IMR-90 (cell line): Measurements from ENCODE around the gene MYPOP. TPM values are rescaled to one million over a fixed set of nuclear protein-coding genes. Genes with fewer than 3 reads are reported as not detected.

ENCODE experiments used
- ATAC-seq: fragments of 200-7000 bp; cut with Tn5 transposase; 2 replicates; pipeline ENCODE4 v1.9.1; 2020; ENCODE audit warnings: low read depth, mild to moderate bottlenecking, moderate library complexity
- BruUV-seq: library from RNA; stranded (reverse); fragments of 400-500 nt; replicated peaks from 2 replicates; lab custom pipeline; 2021; lab: Mats Ljungman, UMichigan
- CTCF ChIA-PET: fragments of 300-600 bp; formaldehyde crosslinking; extraction: SDS; loops from one replicate; lab custom pipeline; 2021; ENCODE audit warnings: antibody characterized with exemption; lab: Yijun Ruan, JAX
- POLR2A ChIA-PET: fragments of 300-600 bp; sonication (Branson Sonifier 250); formaldehyde crosslinking; loops from one replicate; lab custom pipeline; 2022; ENCODE audit warnings: antibody characterized with exemption; ENCODE audit not compliant: unreplicated experiment; lab: Charles Lee
- DNase-seq: peaks from one replicate; pipeline ENCODE4 v3.0.0; 2013
- H2AFZ ChIP-seq: replicated peaks from 2 replicates; pipeline ENCODE3; 2013; ENCODE audit warnings: low read length, mild to moderate bottlenecking; ENCODE audit not compliant: poor library complexity
- H2AK5ac ChIP-seq: 2 replicates; pipeline ENCODE4 v1.6.1; 2013; ENCODE audit warnings: low read depth, low read length, inconsistent platforms
- H2AK9ac ChIP-seq: replicated peaks from 2 replicates; pipeline ENCODE3; 2013; ENCODE audit warnings: mild to moderate bottlenecking, low read depth, low read length, moderate library complexity; ENCODE audit not compliant: poor library complexity
- H2BK120ac ChIP-seq: 2 replicates; pipeline ENCODE4 v1.6.1; 2013; ENCODE audit warnings: low read depth, low read length, inconsistent platforms
- H2BK15ac ChIP-seq: 3 replicates; pipeline ENCODE4 v1.6.1; 2013; ENCODE audit warnings: low read depth, low read length, inconsistent platforms
- H2BK20ac ChIP-seq: 2 replicates; pipeline ENCODE4 v1.6.1; 2013; ENCODE audit warnings: low read depth, mild to moderate bottlenecking, inconsistent platforms, low read length, moderate library complexity
- H2BK5ac ChIP-seq: 2 replicates; pipeline ENCODE4 v1.6.1; 2013; ENCODE audit warnings: mild to moderate bottlenecking, low read depth, low read length, inconsistent platforms; ENCODE audit not compliant: poor library complexity, severe bottlenecking
- H3K14ac ChIP-seq: replicated peaks from 2 replicates; pipeline ENCODE4 v1.6.1; 2013; ENCODE audit warnings: low read depth, low read length, inconsistent platforms
- H3K18ac ChIP-seq: 2 replicates; pipeline ENCODE4 v1.6.1; 2013; ENCODE audit warnings: low read depth, low read length, control low read depth
- H3K23ac ChIP-seq: 2 replicates; pipeline ENCODE4 v1.6.1; 2013; ENCODE audit warnings: low read depth, low read length, inconsistent platforms
- H3K27ac ChIP-seq: 2 replicates; pipeline ENCODE4 v1.5.1; 2013; ENCODE audit warnings: mild to moderate bottlenecking, control low read depth, low read length; ENCODE audit not compliant: insufficient read depth
- H3K27me3 ChIP-seq: 2 replicates; pipeline ENCODE4 v1.6.1; 2013; ENCODE audit warnings: low read length; ENCODE audit not compliant: control insufficient read depth, insufficient read depth
- H3K36me3 ChIP-seq: 2 replicates; pipeline ENCODE4 v1.6.1; 2013; ENCODE audit warnings: low read length, mixed read lengths; ENCODE audit not compliant: control insufficient read depth, insufficient read depth
- H3K4ac ChIP-seq: 2 replicates; pipeline ENCODE4 v1.6.1; 2013; ENCODE audit warnings: low read depth, low read length, inconsistent platforms
- H3K4me1 ChIP-seq: 2 replicates; pipeline ENCODE4 v1.6.1; 2013; ENCODE audit warnings: low read length, mixed read lengths; ENCODE audit not compliant: control insufficient read depth, insufficient read depth
- H3K4me2 ChIP-seq: 2 replicates; pipeline ENCODE4 v1.6.1; 2013; ENCODE audit warnings: low read depth, mild to moderate bottlenecking, control low read depth, low read length, moderate library complexity
- H3K4me3 ChIP-seq: 2 replicates; pipeline ENCODE4 v1.5.1; 2013; ENCODE audit warnings: low read depth, mild to moderate bottlenecking, control low read depth, low read length, moderate library complexity; ENCODE audit not compliant: insufficient read depth
- H3K56ac ChIP-seq: 2 replicates; pipeline ENCODE4 v1.6.1; 2013; ENCODE audit warnings: low read length, inconsistent platforms; ENCODE audit not compliant: insufficient read depth; ENCODE audit errors: extremely low read depth
- H3K79me1 ChIP-seq, 2 experiments: 2 replicates each; pipeline ENCODE4 v1.6.1; 2013; ENCODE audit warnings: low read length in 2 of 2, inconsistent platforms in 1 of 2, low read depth in 1 of 2
- H3K9ac ChIP-seq: 2 replicates; pipeline ENCODE4 v1.6.1; 2013; ENCODE audit warnings: low read depth, low read length, control low read depth
- H3K9me1 ChIP-seq: 2 replicates; pipeline ENCODE4 v1.6.1; 2013; ENCODE audit warnings: low read length, inconsistent platforms; ENCODE audit not compliant: insufficient read depth
- H3K9me3 ChIP-seq: 2 replicates; pipeline ENCODE4 v1.6.1; 2013; ENCODE audit warnings: low read length; ENCODE audit not compliant: control insufficient read depth, insufficient read depth
- H4K20me1 ChIP-seq: 2 replicates; pipeline ENCODE4 v1.6.1; 2013; ENCODE audit warnings: low read length, inconsistent platforms; ENCODE audit not compliant: insufficient read depth
- H4K5ac ChIP-seq: 2 replicates; pipeline ENCODE4 v1.6.1; 2013; ENCODE audit warnings: mild to moderate bottlenecking, low read depth, low read length, control low read depth
- H4K8ac ChIP-seq, 2 experiments: 2 replicates each; pipeline ENCODE4 v1.6.1; 2013; ENCODE audit warnings: low read depth in 2 of 2, low read length in 2 of 2, control low read depth in 1 of 2, inconsistent platforms in 1 of 2
- H4K91ac ChIP-seq: 2 replicates; pipeline ENCODE4 v1.6.1; 2013; ENCODE audit warnings: low read depth, low read length, inconsistent platforms; ENCODE audit not compliant: insufficient read depth
- BHLHE40 ChIP-seq: fragments of 150-350 bp; IDR thresholded peaks from 2 replicates; pipeline ENCODE4 v1.6.1; 2016; ENCODE audit warnings: mild to moderate bottlenecking, low read depth, low read length
- CEBPB ChIP-seq: IDR thresholded peaks from 2 replicates; pipeline ENCODE4 v1.6.1; 2012; ENCODE audit warnings: low read depth, low read length, improper control_type of control experiment
- CHD1 ChIP-seq: IDR thresholded peaks from 2 replicates; pipeline ENCODE4 v1.6.1; 2012; ENCODE audit warnings: low read depth, low read length, improper control_type of control experiment
- CTCF ChIP-seq: conservative IDR thresholded peaks from 2 replicates; pipeline ENCODE4 v1.5.1; 2012; ENCODE audit warnings: mild to moderate bottlenecking, low read depth, low read length, improper control_type of control experiment
- FOS ChIP-seq: fragments of 150-350 bp; IDR thresholded peaks from 2 replicates; pipeline ENCODE4 v1.6.1; 2016; ENCODE audit warnings: low read depth, low read length
- MAFK ChIP-seq: IDR thresholded peaks from 2 replicates; pipeline ENCODE4 v1.6.1; 2012; ENCODE audit warnings: low read depth, low read length, improper control_type of control experiment
- MAZ ChIP-seq: IDR thresholded peaks from 2 replicates; pipeline ENCODE4 v1.6.1; 2012; ENCODE audit warnings: low read depth, mild to moderate bottlenecking, low read length, improper control_type of control experiment, moderate library complexity, borderline replicate concordance
- MXI1 ChIP-seq: IDR thresholded peaks from 2 replicates; pipeline ENCODE4 v1.6.1; 2012; ENCODE audit warnings: low read depth, mild to moderate bottlenecking, low read length, moderate library complexity, borderline replicate concordance
- NFE2L2 ChIP-seq: fragments of 150-350 bp; IDR thresholded peaks from 2 replicates; pipeline ENCODE4 v1.6.1; 2016; ENCODE audit warnings: low read depth, mild to moderate bottlenecking, low read length
- POLR2A ChIP-seq: IDR thresholded peaks from 2 replicates; pipeline ENCODE4 v1.6.1; 2012; ENCODE audit warnings: mild to moderate bottlenecking, low read depth, low read length
- RAD21 ChIP-seq: IDR thresholded peaks from 2 replicates; pipeline ENCODE4 v1.6.1; 2012; ENCODE audit warnings: low read length, improper control_type of control experiment
- RCOR1 ChIP-seq: IDR thresholded peaks from 2 replicates; pipeline ENCODE4 v1.6.1; 2012; ENCODE audit warnings: mild to moderate bottlenecking, low read length, improper control_type of control experiment; ENCODE audit not compliant: insufficient replicate concordance
- RFX5 ChIP-seq: IDR thresholded peaks from 2 replicates; pipeline ENCODE4 v1.8.0; 2012; ENCODE audit warnings: low read depth, mild to moderate bottlenecking, low read length, moderate library complexity
- SMC3 ChIP-seq: fragments of 150-350 bp; IDR thresholded peaks from 2 replicates; pipeline ENCODE4 v1.6.1; 2016; ENCODE audit warnings: low read depth, mild to moderate bottlenecking, antibody characterized with exemption, low read length, moderate library complexity
- USF2 ChIP-seq: fragments of 150-350 bp; IDR thresholded peaks from 2 replicates; pipeline ENCODE4 v1.6.1; 2017; ENCODE audit warnings: mild to moderate bottlenecking, antibody characterized with exemption, low read length, low read depth
- WGBS, 2 experiments: methylation state at CpG; one replicate each; pipeline versions ENCODE4 v1.1.5 to v1.1.7; 2013; ENCODE audit warnings: missing lambda C conversion rate in 2 of 2; ENCODE audit not compliant: insufficient read length in 1 of 2; ENCODE audit errors: extremely low coverage in 2 of 2; 5-methylcytosine and 5-hydroxymethylcytosine counted together
- dilution Hi-C: fragments of 300-500 bp; cut with HindIII; formaldehyde crosslinking; loops from one replicate; pipeline ENCODE4 v1.14.3; 2018; ENCODE audit warnings: low sequenced_read_pairs; ENCODE audit not compliant: unreplicated experiment
- in situ Hi-C: fragments of 300-500 bp; cut with MboI; formaldehyde crosslinking; loops from 3 replicates; pipeline ENCODE4 v1.14.3; 2019; ENCODE audit warnings: low sequenced_read_pairs, inconsistent platforms, mixed read lengths
- intact Hi-C: fragments of 100-400 bp; cut with micrococcal nuclease; formaldehyde crosslinking; loops from 2 replicates; pipeline ENCODE4 v1.10.0; 2022
- polyA plus RNA-seq, 3 experiments: library from polyadenylated mRNA; depleted of rRNA; stranded (reverse); fragments of >200 nt; gene quantifications; 2 replicates each; pipeline ENCODE4 v1.2.3, GENCODE V29; 2012; ENCODE audit warnings: low replicate concordance in 1 of 3
- total RNA-seq: library from RNA; depleted of rRNA; stranded (reverse); fragments of >200 nt; gene quantifications from 2 replicates; pipeline ENCODE4 v1.2.3, GENCODE V29; 2012

MYPOP gene
- total and polyA plus RNA-seq, 2 of the 4 experiments (the other 2 are of a cell fraction), result 0.36 to 2.8 TPM

- no peaks in the 10 kb centered on the region for H3K27me3 ChIP-seq
- no peak overlapping the region for H3K18ac ChIP-seq
- H3K9ac ChIP-seq, result no peak overlapping the region; the same call in 1 of the 2 replicates
- peak overlapping the region; percentile 22 for H2AK9ac ChIP-seq
- H4K91ac ChIP-seq, result no peak overlapping the region
- no peak overlapping the region for H2BK20ac ChIP-seq
- no peak overlapping the region for H2BK5ac ChIP-seq
- no peak overlapping the region for H3K14ac ChIP-seq
- no peak overlapping the region for H3K4ac ChIP-seq
- dilution Hi-C loops (no loop called here), in situ Hi-C loops (no loop called here), intact Hi-C loops (no loop called here)
- CTCF ChIA-PET, result no interaction called here
- no peak overlapping the region for H2AK5ac ChIP-seq
- H3K4me1 ChIP-seq, result 0 out of 2 replicates have a peak, but pooled peaks cover 4% of the 10 kb centered on the region
- peaks cover 13 to 21% of the 10 kb centered on the region in 2 experiments for H3K79me1 ChIP-seq
- H3K27ac ChIP-seq, result no peak overlapping the region
- peak overlapping the region; percentile 48; the same call in 1 of the 2 replicates for H3K23ac ChIP-seq
- peaks cover 7% of the 10 kb centered on the region; the same call in 1 of the 2 replicates for H3K9me1 ChIP-seq
- no peak overlapping the region for H4K8ac ChIP-seq
- no peak for DNase-seq
- H3K36me3 ChIP-seq, result peaks cover 23% of the 10 kb centered on the region
- POLR2A ChIA-PET, result no interaction called here
- H2BK120ac ChIP-seq, result no peak overlapping the region
- H2BK15ac ChIP-seq, result no peak overlapping the region
- no peak for ATAC-seq
- H2AFZ ChIP-seq, result peak overlapping the region; percentile 99
- H3K4me2 ChIP-seq, result peak overlapping the region; percentile 89
- 0 out of 2 replicates have a peak, but pooled peaks cover 9% of the 10 kb centered on the region for H4K20me1 ChIP-seq
- no peaks in the 10 kb centered on the region for H3K9me3 ChIP-seq
- no TSS peak for BruUV-seq
- WGBS, 2 experiments, result 43% methylated on average over 13 of the region's 22 CpGs; no CpG with 5 or more reads in 1 of the 2 experiments
- no peak overlapping the region for H4K5ac ChIP-seq
- H3K56ac ChIP-seq, result no peak overlapping the region
- peak overlapping the region; percentile 70 for H3K4me3 ChIP-seq
- TF ChIP-seq CTCF, result no peak
- no peak for TF ChIP-seq NFE2L2
- no peak for TF ChIP-seq RCOR1
- TF ChIP-seq CHD1, result no peak
- TF ChIP-seq SMC3, result no peak
- TF ChIP-seq FOS, result no peak
- no peak for TF ChIP-seq MAZ
- TF ChIP-seq BHLHE40, result no peak
- no peak for TF ChIP-seq MAFK
- no peak for TF ChIP-seq CEBPB
- no peak for TF ChIP-seq MXI1
- no peak for TF ChIP-seq USF2
- TF ChIP-seq RFX5, result no peak
- no peak for TF ChIP-seq RAD21
- TF ChIP-seq POLR2A, result no peak
Observed at GRCh38 chr19:45900738-45901431, 1.5 kb downstream of the MYPOP start.
